Uterus (tissue), 4 donors: ENCODE results near the gene TMPRSS3. TPM values are rescaled to one million over a fixed set of nuclear protein-coding genes. Genes with fewer than 3 reads are reported as not detected.

Experiments used
- DNase-seq, 2 donors: peaks; one replicate each; pipeline ENCODE4 v3.0.0-alpha.2; 2019 to 2020
- H3K27ac ChIP-seq, 2 donors: fragments of 200-600 bp; sonication (generic); 1 replicate in 1 of 2; 2 replicates in 1 of 2; pipeline ENCODE4 v1.5.1; 2016 to 2018
- H3K27me3 ChIP-seq, 2 donors: fragments of 200-600 bp; sonication (generic); one replicate each; pipeline ENCODE4 v1.5.1; 2018 to 2019; ENCODE audit warnings: control low read depth in 1 of 2
- H3K36me3 ChIP-seq, 2 donors: fragments of 200-600 bp; sonication (generic); one replicate each; pipeline ENCODE4 v1.5.1; 2019; ENCODE audit warnings: control low read depth in 1 of 2
- H3K4me1 ChIP-seq, 2 donors: fragments of 200-600 bp; sonication (generic); one replicate each; pipeline ENCODE4 v1.5.1; 2018 to 2019; ENCODE audit warnings: control low read depth in 1 of 2
- H3K4me3 ChIP-seq, 2 donors: fragments of 200-600 bp; sonication (generic); 1 replicate in 1 of 2; 2 replicates in 1 of 2; pipeline ENCODE4 v1.5.1; 2018 to 2019; ENCODE audit warnings: mild to moderate bottlenecking in 1 of 2
- H3K9me3 ChIP-seq, 2 donors: fragments of 200-600 bp; sonication (generic); one replicate each; pipeline ENCODE4 v1.5.1; 2019; ENCODE audit warnings: control low read depth in 1 of 2
- POLR2A ChIP-seq, 2 donors: fragments of 450-650 bp; IDR thresholded peaks; one replicate each; pipeline ENCODE4 v1.6.1; 2016; ENCODE audit warnings: antibody characterized with exemption in 2 of 2, mild to moderate bottlenecking in 1 of 2, moderate library complexity in 1 of 2
- intact Hi-C: fragments of 100-400 bp; cut with DNase I; formaldehyde crosslinking; loops from one replicate; pipeline ENCODE4 v1.15.1; 2023; ENCODE audit warnings: low total_unique reads
- total RNA-seq, 4 donors: library from RNA; depleted of rRNA in 3 of 4; stranded (reverse); fragments of >200 nt in 3 of 4; gene quantifications; one replicate each; pipeline versions ENCODE4 v1.1.0 to v1.2.4, GENCODE V29; 2014 to 2023
- TF ChIP-seq, protein P1 (sequence below), 4 experiments: fragments of 200-600 bp in 2 of 4; fragments of 450-650 bp in 2 of 4; sonication (generic) in 2 of 4; IDR thresholded peaks; one replicate each; pipeline ENCODE4 v1.5.1; 2016 to 2019; ENCODE audit warnings: antibody characterized with exemption in 4 of 4, mild to moderate bottlenecking in 2 of 4, moderate library complexity in 1 of 4
- donor health status: DM: yes; HTN: yes; CAD: no.

Gene TMPRSS3
- total RNA-seq: 1 to 10 TPM in 1 of 4 donors, under 1 TPM in 1, not detected in 2; 0.18 to 4.4 TPM

DNA sequence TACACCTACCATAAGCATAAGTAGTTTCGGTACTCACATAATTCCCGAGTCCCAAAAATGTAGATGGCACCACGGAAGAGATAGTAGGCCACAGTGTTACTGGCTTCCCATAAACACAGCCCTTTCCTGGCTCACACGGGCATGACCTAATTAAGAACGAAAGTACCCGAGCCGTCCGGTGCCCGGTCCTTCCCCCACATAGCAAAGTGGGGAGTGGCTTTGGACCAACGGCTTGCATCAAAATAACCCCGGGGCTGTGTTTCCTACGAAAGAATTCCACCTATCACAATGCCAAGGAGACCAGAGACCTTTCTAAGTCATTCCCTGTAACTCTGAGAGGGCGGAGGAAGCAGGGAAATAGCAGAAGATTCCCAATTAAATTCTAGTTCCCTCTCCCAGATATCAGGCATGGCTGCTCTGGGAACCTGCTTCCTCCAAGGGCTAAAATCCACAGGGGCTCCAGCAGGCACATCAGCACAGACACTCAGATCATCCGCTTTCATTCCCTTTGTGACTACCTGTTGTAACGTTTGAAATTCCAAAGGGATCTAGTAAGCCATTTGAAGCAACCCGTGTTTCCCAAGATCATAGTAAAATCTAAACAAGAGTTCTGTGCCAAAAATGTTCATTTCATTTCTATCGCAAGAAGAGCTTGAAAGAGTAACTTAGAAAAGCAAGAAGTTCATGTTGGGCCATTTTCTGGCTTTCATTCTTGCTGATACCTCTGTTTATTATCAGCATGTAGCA lies at the start of gene TMPRSS3:
Gene TMPRSS3 (minus strand): TSS at position 148 of the 747 bp plus-strand sequence. CDS start 635 bp downstream, outside the sequence.
- no peak within 1 kb of the TSS for H3K27ac ChIP-seq
- no peak for DNase-seq
- intact Hi-C loops: no loop called here

DNA sequence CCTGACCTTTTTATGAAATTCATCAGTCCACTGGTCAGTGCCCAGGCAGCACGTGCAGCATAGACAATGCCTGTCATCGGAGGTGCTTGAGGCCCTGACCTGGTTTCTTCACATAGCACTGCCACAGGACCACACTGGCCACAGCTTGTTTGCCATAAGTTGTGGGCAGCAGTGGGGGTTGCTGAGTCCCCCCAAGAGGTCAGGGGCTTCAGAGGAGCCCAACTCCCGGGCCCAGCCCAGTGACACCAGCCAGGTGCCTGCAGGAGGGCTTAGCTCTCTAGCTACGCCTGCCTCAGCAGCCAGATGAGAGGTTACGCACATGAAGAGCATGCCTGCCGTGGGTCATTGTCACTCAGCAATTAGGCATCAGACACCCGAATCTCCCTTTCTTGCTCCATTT lies 49.5 kb upstream of the TMPRSS3 start:
- no peaks in the 10 kb centered on the region for H3K27me3 ChIP-seq
- H3K4me3 ChIP-seq: no peak overlapping the region
- no peaks in the 10 kb centered on the region for H3K9me3 ChIP-seq
- no peak for DNase-seq
- TF ChIP-seq POLR2A (IDR thresholded peaks at IDR 0.05): no peak
- TF ChIP-seq, protein P1, sequence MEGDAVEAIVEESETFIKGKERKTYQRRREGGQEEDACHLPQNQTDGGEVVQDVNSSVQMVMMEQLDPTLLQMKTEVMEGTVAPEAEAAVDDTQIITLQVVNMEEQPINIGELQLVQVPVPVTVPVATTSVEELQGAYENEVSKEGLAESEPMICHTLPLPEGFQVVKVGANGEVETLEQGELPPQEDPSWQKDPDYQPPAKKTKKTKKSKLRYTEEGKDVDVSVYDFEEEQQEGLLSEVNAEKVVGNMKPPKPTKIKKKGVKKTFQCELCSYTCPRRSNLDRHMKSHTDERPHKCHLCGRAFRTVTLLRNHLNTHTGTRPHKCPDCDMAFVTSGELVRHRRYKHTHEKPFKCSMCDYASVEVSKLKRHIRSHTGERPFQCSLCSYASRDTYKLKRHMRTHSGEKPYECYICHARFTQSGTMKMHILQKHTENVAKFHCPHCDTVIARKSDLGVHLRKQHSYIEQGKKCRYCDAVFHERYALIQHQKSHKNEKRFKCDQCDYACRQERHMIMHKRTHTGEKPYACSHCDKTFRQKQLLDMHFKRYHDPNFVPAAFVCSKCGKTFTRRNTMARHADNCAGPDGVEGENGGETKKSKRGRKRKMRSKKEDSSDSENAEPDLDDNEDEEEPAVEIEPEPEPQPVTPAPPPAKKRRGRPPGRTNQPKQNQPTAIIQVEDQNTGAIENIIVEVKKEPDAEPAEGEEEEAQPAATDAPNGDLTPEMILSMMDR (IDR thresholded peaks at IDR 0.05): no peak
- intact Hi-C loops: no loop called here
- H3K4me1 ChIP-seq: no peaks in the 10 kb centered on the region
- no peak overlapping the region for H3K27ac ChIP-seq
- no peaks in the 10 kb centered on the region for H3K36me3 ChIP-seq

More for the DNA sequence above, at the start of gene TMPRSS3:
- TF ChIP-seq, protein P1 (IDR thresholded peaks at IDR 0.05): no peak
- TF ChIP-seq POLR2A (IDR thresholded peaks at IDR 0.05): no peak
- Histone ChIP-seq H3K36me3 (no peaks in the 10 kb centered on the region), H3K27me3 (no peaks in the 10 kb centered on the region), H3K4me3 (no peak within 1 kb of the TSS), H3K4me1 (no peaks in the 10 kb centered on the region), H3K9me3 (no peaks in the 10 kb centered on the region)

DNA sequence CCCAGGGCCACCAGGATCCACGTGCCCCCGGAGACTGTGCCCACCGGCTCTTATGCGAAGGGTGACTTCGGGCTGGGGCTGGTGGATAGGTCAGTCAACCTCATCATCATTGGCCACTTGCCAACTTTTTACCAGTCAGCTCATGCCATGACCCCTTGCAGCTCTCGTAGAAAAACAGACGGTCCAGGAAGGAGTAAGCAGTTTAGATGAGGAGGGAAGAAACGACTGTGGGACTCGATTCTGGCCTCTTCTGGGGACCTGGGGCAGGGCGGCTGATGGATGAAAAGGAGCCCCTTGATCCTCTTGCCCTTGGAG lies 48.9 kb upstream of the TMPRSS3 start:
- TF ChIP-seq, protein P1 (IDR thresholded peaks at IDR 0.05): no peak
- no peak for TF ChIP-seq POLR2A (IDR thresholded peaks at IDR 0.05)
- H3K27me3 ChIP-seq: no peaks in the 10 kb centered on the region
- DNase-seq: no peak
- H3K4me1 ChIP-seq: no peaks in the 10 kb centered on the region
- no peak overlapping the region for H3K4me3 ChIP-seq
- no peak overlapping the region for H3K27ac ChIP-seq
- H3K9me3 ChIP-seq: no peaks in the 10 kb centered on the region
- intact Hi-C loops: no loop called here
- no peaks in the 10 kb centered on the region for H3K36me3 ChIP-seq

DNA sequence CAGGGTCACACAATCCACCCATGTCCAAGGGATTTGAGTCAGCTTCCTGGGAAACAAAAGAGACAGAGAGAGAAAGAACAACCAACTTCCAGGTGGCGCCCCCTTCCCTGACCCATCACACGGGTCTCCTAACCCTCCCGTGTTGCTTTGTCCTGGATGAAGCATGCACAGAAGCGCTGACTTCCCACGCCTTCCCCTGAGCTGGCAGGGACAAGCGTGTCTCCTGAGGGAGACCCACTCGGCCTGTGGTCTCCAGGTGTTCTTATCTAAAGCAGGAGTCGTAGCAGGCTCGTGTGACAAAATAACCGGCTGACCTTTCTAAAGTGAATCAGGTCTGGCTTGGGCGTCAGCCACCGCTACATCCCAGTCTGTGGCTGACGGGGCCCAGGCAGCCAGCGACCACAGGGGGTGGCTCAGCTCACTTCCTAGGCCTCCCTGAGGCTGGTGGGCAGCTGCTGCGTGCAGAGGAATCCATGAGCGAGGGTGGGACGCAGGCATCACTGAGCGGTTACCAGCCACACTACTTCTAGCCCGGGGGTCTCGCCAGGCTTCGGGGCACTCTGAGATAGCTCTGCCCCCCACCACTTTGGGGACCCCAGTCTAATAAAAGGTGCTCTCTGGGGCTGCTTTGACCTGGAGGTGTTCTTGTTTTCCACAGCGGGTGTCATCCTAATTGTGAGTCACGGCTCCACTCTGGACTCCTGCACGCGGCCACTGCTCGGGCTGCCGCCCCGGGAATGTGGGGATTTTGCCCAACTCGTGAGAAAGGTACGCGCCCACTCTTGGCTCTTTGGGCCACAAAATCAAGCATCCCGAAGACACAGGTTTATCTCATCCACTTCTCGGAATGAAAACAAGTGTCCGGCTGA lies 48.3 kb upstream of the TMPRSS3 start:
- no peak for DNase-seq
- intact Hi-C loops: no loop called here
- H3K36me3 ChIP-seq: no peaks in the 10 kb centered on the region
- TF ChIP-seq, protein P1 (IDR thresholded peaks at IDR 0.05): no peak
- no peak for TF ChIP-seq POLR2A (IDR thresholded peaks at IDR 0.05)
- H3K9me3 ChIP-seq: no peaks in the 10 kb centered on the region
- no peaks in the 10 kb centered on the region for H3K27me3 ChIP-seq
- no peaks in the 10 kb centered on the region for H3K4me1 ChIP-seq
- H3K27ac ChIP-seq: no peak overlapping the region
- H3K4me3 ChIP-seq: no peak overlapping the region
